Ovary (tissue), 9 donors: ENCODE data around the gene ARF5. TPM values are rescaled to one million over a fixed set of nuclear protein-coding genes. Genes with fewer than 3 reads are reported as not detected.

Experiments
- DNase-seq, 5 donors: peaks; one replicate each; pipeline ENCODE4 v3.0.0-alpha.2; 2019 to 2020
- H3K27ac ChIP-seq, 2 donors: fragments of 200-600 bp; one replicate each; pipeline versions ENCODE4 v1.5.1 to v1.8.0; 2019 to 2022
- H3K27me3 ChIP-seq: fragments of 200-600 bp; one replicate; pipeline ENCODE4 v1.8.0; 2022
- H3K36me3 ChIP-seq: fragments of 200-600 bp; sonication (generic); one replicate; pipeline ENCODE4 v1.5.1; 2019
- H3K4me1 ChIP-seq: one replicate; pipeline ENCODE4 v1.8.1; 2013; ENCODE audit warnings: mild to moderate bottlenecking, moderate library complexity; ENCODE audit not compliant: insufficient read depth
- H3K4me3 ChIP-seq: fragments of 200-600 bp; sonication (generic); one replicate; pipeline ENCODE4 v1.5.1; 2017
- H3K9me3 ChIP-seq, 2 donors: fragments of 200-600 bp in 1 of 2; sonication (generic) in 1 of 2; one replicate each; pipeline versions ENCODE4 v1.5.1 to v1.8.1; 2013 to 2019; ENCODE audit warnings: mild to moderate bottlenecking in 1 of 2, moderate library complexity in 1 of 2
- CTCF ChIP-seq, 3 donors: fragments of 450-650 bp in 2 of 3; fragments of 200-600 bp in 1 of 3; IDR thresholded peaks; one replicate each; pipeline versions ENCODE4 v1.5.1 to v1.8.0; 2016 to 2022; ENCODE audit warnings: antibody characterized with exemption in 3 of 3, mild to moderate bottlenecking in 1 of 3
- EP300 ChIP-seq: sonication (generic); formaldehyde crosslinking; IDR thresholded peaks from one replicate; pipeline ENCODE4 v1.6.1; 2017; ENCODE audit warnings: antibody characterized with exemption
- POLR2A ChIP-seq: fragments of 450-650 bp; IDR thresholded peaks from one replicate; pipeline ENCODE4 v1.6.1; 2017; ENCODE audit warnings: antibody characterized with exemption, mild to moderate bottlenecking, moderate library complexity
- WGBS, 3 donors: extraction: QIAGEN DNeasy Blood & Tissue Kit in 1 of 3; methylation state at CpG; one replicate each; pipeline versions ENCODE4 v1.1.5 to v1.1.7; 2013 to 2017; 5-methylcytosine and 5-hydroxymethylcytosine counted together
- intact Hi-C, 4 donors: fragments of 100-400 bp; cut with DNase I; formaldehyde crosslinking; loops; one replicate each; pipeline versions ENCODE4 v1.11.0 to v1.15.1; 2022 to 2023
- polyA plus RNA-seq, 2 donors: library from polyadenylated mRNA; stranded (reverse); fragments of 200-250 nt in 1 of 2; fragments of 350-450 nt in 1 of 2; fragmentation: Illumina TruSeq in 1 of 2; extraction: RNeasy Lipid Tissue Mini Kit (QIAGEN cat#74804) in 1 of 2; gene quantifications; one replicate each; pipeline ENCODE4 v1.2.3, GENCODE V29; 2013 to 2014
- total RNA-seq, 7 donors: library from RNA; depleted of rRNA in 2 of 7; stranded (reverse); fragments of >200 nt in 2 of 7; fragmentation: NEBNext Ultra II Directional in 3 of 7; extraction: Animal tissue kit (Norgen Biotek cat#: 25700) in 3 of 7; gene quantifications; one replicate each; pipeline versions ENCODE4 v1.1.0 to v1.2.4, GENCODE V29; 2016 to 2023
- donor health status: DM: no; HTN: no; CAD: no; lungs with moderate emphysema.
- donor health status: DM: no; HTN: no; CAD: no.
- donor health status: Bipolar disorder and iron deficiency.
- donor health status: DM: yes; HTN: yes; CAD: no.
- donor health status: DM: no; HTN: no; CAD: no.
- donor health status: DM: yes; HTN: yes; CAD: no.

Gene ARF5
- total and polyA plus RNA-seq, 9 donors: 87.8 to 147 (median 103) TPM

GRCh38 chr7:127594490-127594889, 6.3 kb downstream of the ARF5 start:
- intact Hi-C loops: no loop called here
- Histone ChIP-seq H3K4me3 (no peak overlapping the region), H3K27me3 (no peaks in the 10 kb centered on the region), H3K9me3 (no peaks in the 10 kb centered on the region), H3K27ac (no peak overlapping the region), H3K36me3 (no peaks in the 10 kb centered on the region), H3K4me1 (no peaks in the 10 kb centered on the region)
- no peak for DNase-seq
- WGBS, 3 donors: 75 to 88% (median 79%) methylated on average over 1 of the region's 1 CpG
- TF ChIP-seq POLR2A: no peak
- no peak for TF ChIP-seq EP300
- no peak for TF ChIP-seq CTCF (IDR thresholded peaks at IDR 0.05)

- 89 to 91% (median 89%) methylated on average over 5 of the region's 5 CpGs for WGBS, 3 donors
- TF ChIP-seq EP300: no peak
- no peak for TF ChIP-seq CTCF (IDR thresholded peaks at IDR 0.05)
- TF ChIP-seq POLR2A: no peak
- DNase-seq: no peak
- Histone ChIP-seq H3K4me3 (no peak overlapping the region), H3K27ac (no peak overlapping the region), H3K4me1 (no peaks in the 10 kb centered on the region), H3K9me3 (no peaks in the 10 kb centered on the region), H3K27me3 (no peaks in the 10 kb centered on the region), H3K36me3 (no peaks in the 10 kb centered on the region)
- intact Hi-C loops: loop anchor here in 1 of 4 donors (1.0 kb wide), 1 partner anchor 22 kb away; no protein-coding TSS in a partner anchor
Observed at GRCh38 chr7:127595737-127596136, 7.5 kb downstream of the ARF5 start.

- 51 to 62% (median 62%) methylated on average over 6 of the region's 6 CpGs for WGBS, 3 donors
- H3K36me3 ChIP-seq: no peaks in the 10 kb centered on the region
- no peak overlapping the region for H3K4me3 ChIP-seq
- no peak overlapping the region for H3K27ac ChIP-seq
- no peak for TF ChIP-seq POLR2A
- TF ChIP-seq EP300: no peak
- TF ChIP-seq CTCF (IDR thresholded peaks at IDR 0.05): no peak
- no peaks in the 10 kb centered on the region for H3K27me3 ChIP-seq
- H3K4me1 ChIP-seq: no peaks in the 10 kb centered on the region
- intact Hi-C loops: no loop called here
- DNase-seq: no peak
- no peaks in the 10 kb centered on the region for H3K9me3 ChIP-seq
Observed at GRCh38 chr7:127598318-127598717, 10.1 kb downstream of the ARF5 start.

GRCh38 chr7:127600885-127601284, 12.7 kb downstream of the ARF5 start:
- H3K4me1 ChIP-seq: no peaks in the 10 kb centered on the region
- DNase-seq: no peak
- H3K27me3 ChIP-seq: no peaks in the 10 kb centered on the region
- H3K4me3 ChIP-seq: no peak overlapping the region
- TF ChIP-seq CTCF (IDR thresholded peaks at IDR 0.05): no peak
- no peak for TF ChIP-seq POLR2A
- intact Hi-C loops: no loop called here
- H3K36me3 ChIP-seq: no peaks in the 10 kb centered on the region
- H3K9me3 ChIP-seq: no peaks in the 10 kb centered on the region
- no peak overlapping the region for H3K27ac ChIP-seq
- 76 to 87% (median 83%) methylated on average over 3 of the region's 3 CpGs for WGBS, 3 donors
